ENCODE data around the gene GPR26.
A peak's percentile ranks its signal among the peaks of the same experiment; 100 is the strongest.

The GPR26 gene

GRCh38 chr10:123645615-123646014, 20.5 kb upstream of the GPR26 start:
- H3K27ac ChIP-seq (ENCODE audit: low read depth, low read length, severe bottlenecking) = no peak overlapping the region
- WGBS, 2 experiments (ENCODE audit: insufficient coverage in 2 of 2) = 83 to 89% methylated on average over 10 of the region's 10 CpGs
- H3K36me3 ChIP-seq (ENCODE audit: control insufficient read depth, insufficient read depth, low read length) = no peaks in the 10 kb centered on the region
- no peaks in the 10 kb centered on the region for H3K4me1 ChIP-seq (ENCODE audit: control insufficient read depth, insufficient read depth, low read length, poor library complexity, severe bottlenecking)
- H3K9me3 ChIP-seq (ENCODE audit: control insufficient read depth, low read length) = no peaks in the 10 kb centered on the region
- H3K4me3 ChIP-seq (ENCODE audit: extremely low read depth, insufficient read depth, low read length, poor library complexity, severe bottlenecking) = no peak overlapping the region

GRCh38 chr10:123648595-123648994, 17.6 kb upstream of the GPR26 start:
- Histone ChIP-seq H3K4me3 (ENCODE audit: extremely low read depth, insufficient read depth, low read length, poor library complexity, severe bottlenecking) (no peak overlapping the region), H3K27ac (ENCODE audit: low read depth, low read length, severe bottlenecking) (no peak overlapping the region), H3K4me1 (ENCODE audit: control insufficient read depth, insufficient read depth, low read length, poor library complexity, severe bottlenecking) (no peaks in the 10 kb centered on the region), H3K9me3 (ENCODE audit: control insufficient read depth, low read length) (no peaks in the 10 kb centered on the region), H3K36me3 (ENCODE audit: control insufficient read depth, insufficient read depth, low read length) (no peaks in the 10 kb centered on the region)
- 44 to 60% methylated on average over 2 of the region's 2 CpGs for WGBS, 2 experiments (ENCODE audit: insufficient coverage in 2 of 2)

GRCh38 chr10:123649676-123650075, 16.5 kb upstream of the GPR26 start:
- Histone ChIP-seq H3K36me3 (ENCODE audit: control insufficient read depth, insufficient read depth, low read length) (no peaks in the 10 kb centered on the region), H3K9me3 (ENCODE audit: control insufficient read depth, low read length) (no peaks in the 10 kb centered on the region), H3K4me1 (ENCODE audit: control insufficient read depth, insufficient read depth, low read length, poor library complexity, severe bottlenecking) (no peaks in the 10 kb centered on the region), H3K27ac (ENCODE audit: low read depth, low read length, severe bottlenecking) (no peak overlapping the region), H3K4me3 (ENCODE audit: extremely low read depth, insufficient read depth, low read length, poor library complexity, severe bottlenecking) (no peak overlapping the region)
- 57 to 92% methylated on average over 1 to 2 of the region's 4 CpGs for WGBS, 2 experiments (ENCODE audit: insufficient coverage in 2 of 2)

- H3K4me3 ChIP-seq (ENCODE audit: extremely low read depth, insufficient read depth, low read length, poor library complexity, severe bottlenecking) = no peak overlapping the region
- WGBS, 2 experiments (ENCODE audit: insufficient coverage in 2 of 2) = 63 to 72% methylated on average over 6 of the region's 6 CpGs
Observed at GRCh38 chr10:123651421-123652047, 14.6 kb upstream of the GPR26 start.

GRCh38 chr10:123655751-123656150, 10.4 kb upstream of the GPR26 start:
- WGBS, 2 experiments (ENCODE audit: insufficient coverage in 2 of 2) = 8% methylated on average over 2 of the region's 2 CpGs; no CpG with 5 or more reads in 1 of the 2 experiments
- Histone ChIP-seq H3K4me3 (ENCODE audit: extremely low read depth, insufficient read depth, low read length, poor library complexity, severe bottlenecking) (no peak overlapping the region), H3K4me1 (ENCODE audit: control insufficient read depth, insufficient read depth, low read length, poor library complexity, severe bottlenecking) (peaks cover 4% of the 10 kb centered on the region), H3K27ac (ENCODE audit: low read depth, low read length, severe bottlenecking) (no peak overlapping the region), H3K36me3 (ENCODE audit: control insufficient read depth, insufficient read depth, low read length) (no peaks in the 10 kb centered on the region), H3K9me3 (ENCODE audit: control insufficient read depth, low read length) (no peaks in the 10 kb centered on the region)

More at GRCh38 chr10:123651421-123652047, 14.6 kb upstream of the GPR26 start:
- Histone ChIP-seq H3K9me3 (ENCODE audit: control insufficient read depth, low read length) (no peaks in the 10 kb centered on the region), H3K36me3 (ENCODE audit: control insufficient read depth, insufficient read depth, low read length) (no peaks in the 10 kb centered on the region), H3K27ac (ENCODE audit: low read depth, low read length, severe bottlenecking) (no peak overlapping the region), H3K4me1 (ENCODE audit: control insufficient read depth, insufficient read depth, low read length, poor library complexity, severe bottlenecking) (peaks cover 4% of the 10 kb centered on the region)

GRCh38 chr10:123663522-123663921, 2.6 kb upstream of the GPR26 start:
- WGBS, 2 experiments (ENCODE audit: insufficient coverage in 2 of 2) = 54% methylated on average over 2 of the region's 3 CpGs; no CpG with 5 or more reads in 1 of the 2 experiments
- no peak overlapping the region for H3K4me3 ChIP-seq (ENCODE audit: extremely low read depth, insufficient read depth, low read length, poor library complexity, severe bottlenecking)
- H3K27ac ChIP-seq (ENCODE audit: low read depth, low read length, severe bottlenecking) = no peak overlapping the region
- H3K36me3 ChIP-seq (ENCODE audit: control insufficient read depth, insufficient read depth, low read length) = no peaks in the 10 kb centered on the region
- H3K9me3 ChIP-seq (ENCODE audit: control insufficient read depth, low read length) = no peaks in the 10 kb centered on the region
- peaks cover 7% of the 10 kb centered on the region for H3K4me1 ChIP-seq (ENCODE audit: control insufficient read depth, insufficient read depth, low read length, poor library complexity, severe bottlenecking)

- 2 to 8% methylated on average over 21 to 40 of the region's 47 CpGs for WGBS, 2 experiments (ENCODE audit: insufficient coverage in 2 of 2)
- Histone ChIP-seq H3K9me3 (ENCODE audit: control insufficient read depth, low read length) (no peaks in the 10 kb centered on the region), H3K36me3 (ENCODE audit: control insufficient read depth, insufficient read depth, low read length) (no peaks in the 10 kb centered on the region), H3K4me3 (ENCODE audit: extremely low read depth, insufficient read depth, low read length, poor library complexity, severe bottlenecking) (peak overlapping the region; percentile 11), H3K4me1 (ENCODE audit: control insufficient read depth, insufficient read depth, low read length, poor library complexity, severe bottlenecking) (peaks cover 12% of the 10 kb centered on the region), H3K27ac (ENCODE audit: low read depth, low read length, severe bottlenecking) (no peak overlapping the region)
Observed at GRCh38 chr10:123665491-123666286, 466 bp upstream of the GPR26 start.

GRCh38 chr10:123669886-123670285, 3.7 kb downstream of the GPR26 start:
- Histone ChIP-seq H3K9me3 (ENCODE audit: control insufficient read depth, low read length) (no peaks in the 10 kb centered on the region), H3K4me3 (ENCODE audit: extremely low read depth, insufficient read depth, low read length, poor library complexity, severe bottlenecking) (no peak overlapping the region), H3K4me1 (ENCODE audit: control insufficient read depth, insufficient read depth, low read length, poor library complexity, severe bottlenecking) (peaks cover 20% of the 10 kb centered on the region), H3K27ac (ENCODE audit: low read depth, low read length, severe bottlenecking) (no peak overlapping the region), H3K36me3 (ENCODE audit: control insufficient read depth, insufficient read depth, low read length) (no peaks in the 10 kb centered on the region)

- H3K9me3 ChIP-seq (ENCODE audit: control insufficient read depth, low read length) = no peaks in the 10 kb centered on the region
- H3K4me3 ChIP-seq (ENCODE audit: extremely low read depth, insufficient read depth, low read length, poor library complexity, severe bottlenecking) = no peak overlapping the region
- 86 to 100% methylated on average over 1 of the region's 1 CpG for WGBS, 2 experiments (ENCODE audit: insufficient coverage in 2 of 2)
Observed at GRCh38 chr10:123673198-123673597, 7.0 kb downstream of the GPR26 start.

GRCh38 chr10:123674741-123675140, 8.6 kb downstream of the GPR26 start:
- H3K4me1 ChIP-seq (ENCODE audit: control insufficient read depth, insufficient read depth, low read length, poor library complexity, severe bottlenecking) = peaks cover 14% of the 10 kb centered on the region
- H3K9me3 ChIP-seq (ENCODE audit: control insufficient read depth, low read length) = no peaks in the 10 kb centered on the region
- H3K4me3 ChIP-seq (ENCODE audit: extremely low read depth, insufficient read depth, low read length, poor library complexity, severe bottlenecking) = no peak overlapping the region
- H3K27ac ChIP-seq (ENCODE audit: low read depth, low read length, severe bottlenecking) = no peak overlapping the region
- 88 to 97% methylated on average over 7 to 8 of the region's 11 CpGs for WGBS, 2 experiments (ENCODE audit: insufficient coverage in 2 of 2)
- no peaks in the 10 kb centered on the region for H3K36me3 ChIP-seq (ENCODE audit: control insufficient read depth, insufficient read depth, low read length)

More at GRCh38 chr10:123673198-123673597, 7.0 kb downstream of the GPR26 start:
- H3K27ac ChIP-seq (ENCODE audit: low read depth, low read length, severe bottlenecking) = no peak overlapping the region
- H3K4me1 ChIP-seq (ENCODE audit: control insufficient read depth, insufficient read depth, low read length, poor library complexity, severe bottlenecking) = peaks cover 14% of the 10 kb centered on the region
- no peaks in the 10 kb centered on the region for H3K36me3 ChIP-seq (ENCODE audit: control insufficient read depth, insufficient read depth, low read length)

- Histone ChIP-seq H3K36me3 (ENCODE audit: control insufficient read depth, insufficient read depth, low read length) (no peaks in the 10 kb centered on the region), H3K4me1 (ENCODE audit: control insufficient read depth, insufficient read depth, low read length, poor library complexity, severe bottlenecking) (peaks cover 8% of the 10 kb centered on the region), H3K4me3 (ENCODE audit: extremely low read depth, insufficient read depth, low read length, poor library complexity, severe bottlenecking) (no peak overlapping the region), H3K9me3 (ENCODE audit: control insufficient read depth, low read length) (no peaks in the 10 kb centered on the region), H3K27ac (ENCODE audit: low read depth, low read length, severe bottlenecking) (no peak overlapping the region)
- 65 to 90% methylated on average over 2 of the region's 4 CpGs for WGBS, 2 experiments (ENCODE audit: insufficient coverage in 2 of 2)
Observed at GRCh38 chr10:123675811-123676210, 9.7 kb downstream of the GPR26 start.
